Stimulated activated CD4-positive, alpha-beta T cell treated with anti-CD3 and anti-CD28 coated beads, Interleukin-15, amount 100 ng/mL, for 1 hour (primary cell): Measurements from ENCODE around the gene TCEA2.

Source experiments
- DNase-seq, 2 donors: peaks; one replicate each; pipeline ENCODE4 v3.0.0-alpha.2; 2020; ENCODE audit warnings: low read depth in 1 of 2, low spot score in 1 of 2

TCEA2 gene

GRCh38 chr20:64062596-64063388 is at the start of gene TCEA2:
TCEA2 (plus strand) TSS chr20:64063198; CDS start chr20:64063313, 115 bp downstream.
- DNase-seq = peak; percentile 90

GRCh38 chr20:64015635-64016034 is 47.4 kb upstream of the TCEA2 start:
- DNase-seq = no peak

- no peak for DNase-seq
Measured at GRCh38 chr20:64021124-64021975, 41.6 kb upstream of the TCEA2 start.

GRCh38 chr20:64022671-64023360 is 40.2 kb upstream of the TCEA2 start:
- no peak for DNase-seq

- DNase-seq = no peak
Measured at GRCh38 chr20:64023361-64024140, 39.4 kb upstream of the TCEA2 start.

GRCh38 chr20:64024141-64024990 is 38.6 kb upstream of the TCEA2 start:
- no peak for DNase-seq

- no peak for DNase-seq
Measured at GRCh38 chr20:64025101-64025825, 37.7 kb upstream of the TCEA2 start.

GRCh38 chr20:64025826-64026412 is 37.1 kb upstream of the TCEA2 start:
- no peak for DNase-seq

GRCh38 chr20:64027981-64028685 is 34.9 kb upstream of the TCEA2 start:
- DNase-seq = no peak

GRCh38 chr20:64029293-64030117 is 33.5 kb upstream of the TCEA2 start:
- no peak for DNase-seq

- no peak for DNase-seq
Measured at GRCh38 chr20:64030371-64031134, 32.4 kb upstream of the TCEA2 start.

GRCh38 chr20:64031822-64032314 is 31.1 kb upstream of the TCEA2 start:
- no peak for DNase-seq

- DNase-seq = no peak
Measured at GRCh38 chr20:64032706-64033624, 30.0 kb upstream of the TCEA2 start.

- no peak for DNase-seq
Measured at GRCh38 chr20:64033981-64034493, 29.0 kb upstream of the TCEA2 start.
